Lung (tissue), 12 donors: ENCODE data around the gene LRP1B. TPM values are rescaled to one million over a fixed set of nuclear protein-coding genes. Genes with fewer than 3 reads are reported as not detected.

ENCODE experiments used
- ATAC-seq: fragments of 200-7000 bp; cut with Tn5 transposase; one replicate; pipeline ENCODE4 v1.9.1; 2020; ENCODE audit warnings: moderate number of reproducible peaks; ENCODE audit not compliant: insufficient read depth, low FRiP score
- DNase-seq, 3 donors: peaks; one replicate each; pipeline ENCODE4 v3.0.0-alpha.2; 2013 to 2017
- H3K27ac ChIP-seq, 2 donors: one replicate each; pipeline ENCODE4 v1.5.1; 2013; ENCODE audit warnings: mild to moderate bottlenecking in 2 of 2, moderate library complexity in 2 of 2, control low read depth in 1 of 2, inconsistent platforms in 1 of 2, low read depth in 1 of 2, low read length in 1 of 2
- H3K27me3 ChIP-seq, 3 donors: one replicate each; pipeline ENCODE4 v1.5.1; 2013; ENCODE audit warnings: low read length in 2 of 3; ENCODE audit not compliant: control insufficient read depth in 3 of 3, insufficient read depth in 3 of 3
- H3K36me3 ChIP-seq, 4 donors: one replicate each; pipeline ENCODE4 v1.5.1; 2013; ENCODE audit warnings: low read length in 4 of 4, mild to moderate bottlenecking in 1 of 4, moderate library complexity in 1 of 4; ENCODE audit not compliant: control insufficient read depth in 4 of 4, insufficient read depth in 4 of 4
- H3K4me1 ChIP-seq, 5 donors: one replicate each; pipeline ENCODE4 v1.5.1; 2013; ENCODE audit warnings: low read length in 5 of 5, mild to moderate bottlenecking in 2 of 5, moderate library complexity in 1 of 5; ENCODE audit not compliant: control insufficient read depth in 5 of 5, insufficient read depth in 5 of 5
- H3K4me3 ChIP-seq: one replicate; pipeline ENCODE4 v1.5.1; 2013; ENCODE audit warnings: mild to moderate bottlenecking, control low read depth, moderate library complexity
- H3K9ac ChIP-seq, 2 donors: one replicate each; pipeline ENCODE4 v1.5.1; 2013; ENCODE audit warnings: low read length in 2 of 2, control low read depth in 1 of 2; ENCODE audit not compliant: insufficient read depth in 1 of 2
- H3K9me3 ChIP-seq, 4 donors: one replicate each; pipeline ENCODE4 v1.5.1; 2013; ENCODE audit warnings: low read length in 3 of 4, mild to moderate bottlenecking in 1 of 4, moderate library complexity in 1 of 4; ENCODE audit not compliant: control insufficient read depth in 4 of 4, insufficient read depth in 3 of 4
- CTCF ChIP-seq: IDR thresholded peaks from 2 replicates; pipeline ENCODE4 v1.5.1; 2012; ENCODE audit warnings: mild to moderate bottlenecking; ENCODE audit errors: control extremely low read depth, extremely low read depth
- WGBS, 2 donors: extraction: QIAGEN DNeasy Blood & Tissue Kit; methylation state at CpG; one replicate each; pipeline ENCODE4 v1.1.7; 2013; 5-methylcytosine and 5-hydroxymethylcytosine counted together
- polyA plus RNA-seq, 2 donors: library from polyadenylated mRNA; stranded (reverse); fragments of 200-250 nt; gene quantifications; one replicate each; pipeline ENCODE4 v1.2.1, GENCODE V29; 2013
- total RNA-seq, 2 donors: library from RNA; depleted of rRNA in 1 of 2; stranded (reverse); fragments of >200 nt in 1 of 2; gene quantifications; one replicate each; pipeline ENCODE4 v1.2.1, GENCODE V29; 2014 to 2021
- donor health status: control.
- donor health status: control.
- donor health status: Bipolar disorder and iron deficiency.
- donor health status: healthy.
- donor health status: DM: yes; HTN: yes; CAD: no.

The LRP1B gene
- total and polyA plus RNA-seq, 4 donors, result 0.01 to 6.5 (median 0.16) TPM

- ATAC-seq (no peak), DNase-seq (peak in 2 of 3 donors; percentile 31 to 41)
- Histone ChIP-seq H3K27ac (no peak overlapping the region), H3K4me3 (no peak overlapping the region), H3K36me3 (no peaks in the 10 kb centered on the region), H3K27me3 (no peaks in the 10 kb centered on the region), H3K9ac (no peak overlapping the region), H3K4me1 (peaks cover 0 to 42% (median 10%) of the 10 kb centered on the region in 5 donors), H3K9me3 (no peaks in the 10 kb centered on the region)
- WGBS, 2 donors, result 64 to 75% methylated on average over 3 of the region's 3 CpGs
- TF ChIP-seq CTCF, result no peak
Measured at GRCh38 chr2:141703501-141703900, 427.3 kb downstream of the LRP1B start.

GRCh38 chr2:141701618-141702017, 429.2 kb downstream of the LRP1B start:
- ATAC-seq (no peak), DNase-seq (peak in 2 of 3 donors; percentile 65 to 76)
- Histone ChIP-seq H3K4me3 (no peak overlapping the region), H3K27me3 (no peaks in the 10 kb centered on the region), H3K4me1 (peaks cover 0 to 42% (median 10%) of the 10 kb centered on the region in 5 donors), H3K9me3 (no peaks in the 10 kb centered on the region), H3K27ac (no peak overlapping the region), H3K36me3 (no peaks in the 10 kb centered on the region), H3K9ac (no peak overlapping the region)
- TF ChIP-seq CTCF, result no peak
- WGBS, 2 donors, result 56 to 68% methylated on average over 3 of the region's 3 CpGs

- DNase-seq, result no peak
- WGBS, 2 donors, result 85 to 89% methylated on average over 4 of the region's 4 CpGs
- no peaks in the 10 kb centered on the region for H3K36me3 ChIP-seq
- no peak overlapping the region for H3K27ac ChIP-seq
- no peaks in the 10 kb centered on the region for H3K27me3 ChIP-seq
- no peak for TF ChIP-seq CTCF
- peaks cover 0 to 41% (median 10%) of the 10 kb centered on the region in 5 donors for H3K4me1 ChIP-seq
- no peak overlapping the region for H3K4me3 ChIP-seq
- ATAC-seq, result no peak
- H3K9me3 ChIP-seq, result no peaks in the 10 kb centered on the region
- no peak overlapping the region for H3K9ac ChIP-seq
Measured at GRCh38 chr2:141699573-141699972, 431.2 kb downstream of the LRP1B start.

- Histone ChIP-seq H3K27me3 (no peaks in the 10 kb centered on the region), H3K9me3 (no peaks in the 10 kb centered on the region), H3K4me3 (no peak overlapping the region), H3K27ac (no peak overlapping the region), H3K9ac (no peak overlapping the region), H3K4me1 (peaks cover 0 to 30% (median 5%) of the 10 kb centered on the region in 5 donors), H3K36me3 (no peaks in the 10 kb centered on the region)
- no peak for ATAC-seq
- WGBS, 2 donors, result 69 to 83% methylated on average over 2 of the region's 2 CpGs
- peak in 1 of 3 donors; percentile 30 for DNase-seq
- TF ChIP-seq CTCF, result no peak
Measured at GRCh38 chr2:141698500-141698899, 432.3 kb downstream of the LRP1B start.
